Breast epithelium (tissue), 3 donors: ENCODE data around the gene KLF3.

Experiments
- CTCF ChIP-seq, 3 donors: fragments of 450-650 bp; IDR thresholded peaks; one replicate each; pipeline ENCODE4 v1.5.1; 2016 to 2017; ENCODE audit warnings: antibody characterized with exemption in 3 of 3, mild to moderate bottlenecking in 3 of 3, moderate library complexity in 3 of 3
- POLR2A ChIP-seq: fragments of 450-650 bp; IDR thresholded peaks from one replicate; pipeline ENCODE4 v1.6.1; 2016; ENCODE audit warnings: antibody characterized with exemption, mild to moderate bottlenecking, moderate library complexity
- POLR2AphosphoS5 ChIP-seq, 3 donors: sonication (generic); formaldehyde crosslinking; IDR thresholded peaks; one replicate each; pipeline ENCODE4 v1.6.1; 2017; ENCODE audit warnings: antibody characterized with exemption in 3 of 3

DNA sequence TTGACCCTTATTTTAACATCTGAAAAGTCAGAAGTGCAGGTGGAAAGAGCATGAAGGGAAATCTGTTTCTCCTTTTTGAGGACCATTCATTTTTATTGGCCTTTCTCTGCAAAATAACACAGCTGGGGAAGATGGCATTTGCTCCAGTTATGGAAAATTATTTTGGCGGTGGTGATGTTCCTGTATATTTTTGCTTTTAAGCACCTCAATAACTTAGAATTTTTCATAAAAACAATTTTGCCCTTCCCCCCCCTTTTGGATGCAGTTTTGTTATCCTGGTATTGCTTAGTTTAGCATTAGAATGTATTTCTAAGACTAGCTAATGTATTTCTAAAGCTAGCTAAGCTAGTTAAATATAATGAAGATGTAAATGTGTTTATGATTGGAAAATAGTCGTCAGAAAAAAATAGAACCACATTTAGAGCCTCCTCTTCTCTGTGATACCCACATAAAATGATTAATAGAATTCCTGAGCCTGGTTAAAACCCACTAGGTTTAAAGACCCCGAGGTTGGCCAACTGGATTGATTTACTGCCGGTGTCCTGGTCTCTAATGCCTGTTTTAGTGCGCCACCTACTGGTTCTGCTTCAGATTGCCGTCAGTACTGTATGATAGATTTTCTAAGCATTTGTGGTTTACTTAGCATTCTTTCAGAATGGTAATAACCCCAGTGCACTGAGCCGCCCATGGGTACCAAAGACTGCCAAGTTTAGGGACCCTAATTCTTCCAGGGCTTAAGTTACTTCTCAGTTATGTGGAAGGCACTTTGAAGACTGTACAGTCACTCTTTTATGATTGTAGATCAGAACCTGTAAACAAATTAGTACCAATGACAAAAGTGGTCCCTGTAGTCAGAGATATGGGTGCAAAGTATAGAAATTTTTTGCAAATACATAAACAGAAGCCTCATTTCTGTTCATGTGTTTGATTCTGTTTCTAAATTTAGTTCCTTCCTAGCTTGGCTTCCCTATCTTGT, 11.4 kb downstream of the KLF3 start:
- TF ChIP-seq CTCF (IDR thresholded peaks at IDR 0.05): peak; percentile 69 to 89 (median 84)
- TF ChIP-seq POLR2A: no peak
- TF ChIP-seq POLR2AphosphoS5 (IDR thresholded peaks at IDR 0.05): peak in 2 of 3 donors; percentile 22 to 35
